SK-N-MC (cell line): ENCODE data around the gene SCPEP1.

Experiments
- DNase-seq: peaks from one replicate; pipeline ENCODE4 v3.0.0-alpha.2; 2011; ENCODE audit warnings: low read depth, low spot score
- H3K27ac ChIP-seq: fragments of 200-600 bp; sonication (generic); 2 replicates; pipeline ENCODE4 v1.5.1; 2016; ENCODE audit warnings: mixed run types
- H3K36me3 ChIP-seq: fragments of 200-600 bp; sonication (generic); 2 replicates; pipeline ENCODE4 v1.6.1; 2017; ENCODE audit warnings: antibody characterized with exemption, low read length, mixed read lengths; ENCODE audit not compliant: insufficient read depth
- H3K4me3 ChIP-seq: fragments of 200-600 bp; sonication (generic); 2 replicates; pipeline ENCODE4 v1.5.1; 2016
- H3K9ac ChIP-seq: fragments of 200-600 bp; sonication (generic); 2 replicates; pipeline ENCODE4 v1.8.0; 2017; ENCODE audit warnings: mixed run types, mixed read lengths; ENCODE audit not compliant: insufficient read length
- H3K9me3 ChIP-seq: fragments of 200-600 bp; sonication (generic); 2 replicates; pipeline ENCODE4 v1.6.1; 2017; ENCODE audit warnings: low read depth, mild to moderate bottlenecking, antibody characterized with exemption, low read length, moderate library complexity, mixed read lengths
- EZH2 ChIP-seq: fragments of 200-600 bp; sonication (generic); IDR thresholded peaks from one replicate; pipeline ENCODE4 v1.6.1; 2017; ENCODE audit warnings: antibody characterized with exemption
- FOXP2 ChIP-seq: optimal IDR thresholded peaks from 2 replicates; pipeline ENCODE3; 2011; ENCODE audit warnings: mild to moderate bottlenecking, moderate library complexity; ENCODE audit not compliant: insufficient read depth; ENCODE audit errors: extremely low read length, control extremely low read depth
- POLR2AphosphoS5 ChIP-seq: IDR thresholded peaks from 2 replicates; pipeline ENCODE4 v1.6.1; 2012; ENCODE audit warnings: mild to moderate bottlenecking, low read depth, low read length, borderline replicate concordance

Gene SCPEP1

DNA sequence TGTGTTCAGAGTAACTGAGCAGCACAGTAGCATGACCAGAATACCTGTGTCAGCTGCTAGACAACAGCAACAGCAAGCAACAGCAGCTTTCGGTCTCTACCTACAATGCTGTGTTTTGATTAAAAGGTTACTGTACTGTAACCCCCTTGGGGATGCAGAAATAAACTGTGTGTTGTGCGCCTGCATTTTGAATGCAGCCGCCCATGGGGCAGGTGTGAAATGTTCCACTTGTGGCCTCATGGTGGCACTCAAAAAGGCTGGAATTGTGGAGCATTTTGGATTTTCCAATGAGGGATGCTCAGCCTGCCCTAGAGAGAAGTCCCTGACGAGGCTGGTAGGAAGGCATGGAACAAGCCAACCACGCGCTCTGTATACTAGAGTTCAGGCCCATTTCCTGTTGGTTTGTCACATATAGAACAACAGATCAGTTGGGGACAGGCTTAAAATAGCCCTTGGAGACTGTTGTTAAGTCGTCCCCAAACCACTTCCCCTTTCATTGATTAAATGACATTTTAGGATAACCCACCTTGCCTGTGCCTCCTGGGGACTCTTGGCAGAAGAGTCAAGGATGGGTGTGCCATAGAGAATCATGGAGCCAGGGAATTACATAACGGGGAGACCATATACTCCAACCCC lies 27.1 kb downstream of the SCPEP1 start:
- Histone ChIP-seq H3K36me3 (no peaks in the 10 kb centered on the region), H3K9ac (no peak overlapping the region), H3K4me3 (no peak overlapping the region), H3K9me3 (no peaks in the 10 kb centered on the region), H3K27ac (no peak overlapping the region)
- TF ChIP-seq EZH2 (no peak), FOXP2 (no peak), POLR2AphosphoS5 (no peak)
- no peak for DNase-seq

DNA sequence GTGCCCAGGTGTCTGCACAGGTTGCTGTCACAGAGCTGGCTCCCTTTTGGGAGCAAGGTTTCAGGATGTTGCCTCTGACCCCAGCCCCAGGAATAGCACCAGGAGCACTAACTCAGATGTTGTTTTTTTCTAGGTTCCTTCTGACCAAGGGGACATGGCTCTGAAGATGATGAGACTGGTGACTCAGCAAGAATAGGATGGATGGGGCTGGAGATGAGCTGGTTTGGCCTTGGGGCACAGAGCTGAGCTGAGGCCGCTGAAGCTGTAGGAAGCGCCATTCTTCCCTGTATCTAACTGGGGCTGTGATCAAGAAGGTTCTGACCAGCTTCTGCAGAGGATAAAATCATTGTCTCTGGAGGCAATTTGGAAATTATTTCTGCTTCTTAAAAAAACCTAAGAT lies 28.1 kb downstream of the SCPEP1 start:
- H3K4me3 ChIP-seq, result no peak overlapping the region
- H3K9me3 ChIP-seq, result no peaks in the 10 kb centered on the region
- no peak overlapping the region for H3K27ac ChIP-seq
- no peak for DNase-seq
- H3K9ac ChIP-seq, result no peak overlapping the region
- no peaks in the 10 kb centered on the region for H3K36me3 ChIP-seq
- no peak for TF ChIP-seq EZH2
- no peak for TF ChIP-seq POLR2AphosphoS5
- TF ChIP-seq FOXP2, result no peak

DNA sequence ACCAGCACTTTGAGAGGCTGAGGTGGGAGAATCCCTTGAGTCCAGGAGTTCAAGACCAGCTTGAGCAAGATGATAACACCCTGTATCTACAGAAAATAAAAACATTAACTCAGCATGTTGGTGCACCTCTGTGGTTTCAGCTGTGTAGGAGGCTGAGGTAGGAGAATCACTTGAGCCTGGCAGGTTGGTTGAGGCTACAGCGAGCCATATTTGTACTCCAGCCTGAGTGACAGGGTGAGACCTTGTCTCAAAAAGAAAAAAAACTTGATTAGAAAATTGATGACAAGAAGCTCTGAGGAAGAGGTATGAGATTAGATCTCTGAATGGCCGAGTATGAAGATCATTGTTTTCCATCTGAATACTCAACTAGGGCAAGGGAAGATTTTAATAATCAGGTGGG lies 31.0 kb downstream of the SCPEP1 start:
- H3K9me3 ChIP-seq, result no peaks in the 10 kb centered on the region
- no peak overlapping the region for H3K4me3 ChIP-seq
- H3K36me3 ChIP-seq, result no peaks in the 10 kb centered on the region
- no peak for DNase-seq
- H3K27ac ChIP-seq, result no peak overlapping the region
- TF ChIP-seq EZH2 (no peak), POLR2AphosphoS5 (no peak), FOXP2 (no peak)
- no peak overlapping the region for H3K9ac ChIP-seq

DNA sequence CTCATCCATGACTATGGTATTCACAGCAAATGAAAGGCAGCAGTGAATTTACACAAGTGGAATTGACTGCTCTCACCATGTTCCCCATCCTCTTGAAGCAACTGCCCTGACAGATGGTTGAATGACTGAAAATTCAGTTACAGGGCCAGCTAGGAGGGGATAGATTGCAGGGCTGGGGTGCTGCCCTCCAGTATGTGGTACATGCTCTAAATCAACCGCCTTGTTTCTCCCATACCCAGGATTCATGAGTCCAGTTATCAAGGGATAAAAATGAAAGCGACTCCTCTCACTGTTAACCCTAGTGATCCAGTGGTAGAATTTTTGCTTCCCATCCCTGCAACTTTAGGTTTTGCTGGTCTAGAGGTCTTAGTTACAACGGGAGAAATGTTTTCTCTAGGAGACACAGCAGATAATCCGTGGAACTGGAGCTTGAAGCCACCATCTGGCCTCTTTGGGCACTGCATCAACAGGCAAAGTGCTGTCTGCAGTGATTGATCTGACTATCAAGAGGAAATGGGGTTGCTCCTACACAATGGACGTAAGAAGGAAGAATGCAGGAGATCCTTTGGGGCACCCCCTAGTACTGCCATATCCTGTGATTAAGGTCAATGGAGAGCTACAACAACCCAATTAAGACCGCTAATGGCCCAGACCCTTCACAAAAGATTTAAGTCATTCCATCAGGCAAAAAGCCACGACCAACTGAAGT lies 32.0 kb downstream of the SCPEP1 start:
- H3K4me3 ChIP-seq, result peak overlapping the region; percentile 41; the same call in 1 of the 2 replicates
- no peaks in the 10 kb centered on the region for H3K9me3 ChIP-seq
- no peak for TF ChIP-seq FOXP2
- no peak for TF ChIP-seq POLR2AphosphoS5
- peak; percentile 8 for DNase-seq
- H3K36me3 ChIP-seq, result no peaks in the 10 kb centered on the region
- no peak overlapping the region for H3K27ac ChIP-seq
- no peak overlapping the region for H3K9ac ChIP-seq

DNA sequence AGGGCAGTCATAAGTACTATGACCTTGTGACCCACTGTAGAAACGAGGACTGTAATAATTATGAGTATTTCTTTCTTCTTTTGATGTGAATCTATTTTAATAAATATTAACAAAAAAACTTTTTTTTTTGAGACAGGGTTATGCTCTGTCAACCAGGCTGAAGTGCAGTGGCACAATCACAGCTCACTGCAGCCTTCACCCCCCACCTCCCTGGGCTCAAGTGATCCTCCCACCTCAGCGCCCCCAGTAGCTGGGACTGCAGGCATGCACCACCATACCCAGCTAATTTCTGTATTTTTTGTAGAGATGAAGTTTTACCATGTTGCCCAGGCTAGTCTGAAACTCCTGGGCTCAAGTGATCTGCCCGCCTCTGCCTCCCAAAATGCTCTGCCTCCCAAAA lies 32.6 kb downstream of the SCPEP1 start:
- Histone ChIP-seq H3K36me3 (no peaks in the 10 kb centered on the region), H3K4me3 (no peak overlapping the region; the same call in 1 of the 2 replicates), H3K27ac (no peak overlapping the region), H3K9me3 (no peaks in the 10 kb centered on the region), H3K9ac (no peak overlapping the region)
- TF ChIP-seq EZH2, result no peak
- DNase-seq, result no peak

DNA sequence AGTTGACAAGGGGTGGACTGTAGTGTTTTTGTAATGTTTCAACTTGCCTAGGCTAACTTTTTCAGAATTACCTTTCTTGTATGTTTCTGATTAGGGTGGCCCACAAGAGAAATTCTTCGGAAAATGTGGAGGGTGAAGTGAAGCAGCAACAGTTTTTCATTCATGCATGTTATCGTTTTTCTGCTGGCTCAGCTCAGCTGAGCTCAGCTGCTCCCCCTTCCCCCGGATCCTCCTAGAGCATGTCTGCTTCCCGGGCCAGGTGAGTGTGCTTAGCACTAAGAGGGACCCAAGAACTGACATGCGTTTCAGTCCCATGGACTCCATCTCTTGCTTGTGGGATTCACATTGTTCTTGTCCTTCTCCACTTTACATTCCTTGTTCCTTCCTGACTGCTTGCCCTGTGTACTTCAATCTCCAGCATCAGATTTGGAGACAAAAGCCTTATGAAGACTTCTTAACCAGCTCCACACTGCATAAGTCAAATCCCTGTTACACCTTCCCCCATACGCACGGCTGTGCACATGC lies 33.6 kb downstream of the SCPEP1 start:
- no peaks in the 10 kb centered on the region for H3K36me3 ChIP-seq
- no peak for TF ChIP-seq EZH2
- no peak for TF ChIP-seq FOXP2
- no peak for TF ChIP-seq POLR2AphosphoS5
- no peaks in the 10 kb centered on the region for H3K9me3 ChIP-seq
- H3K9ac ChIP-seq, result no peak overlapping the region
- H3K4me3 ChIP-seq, result no peak overlapping the region
- no peak overlapping the region for H3K27ac ChIP-seq
- DNase-seq, result no peak

DNA sequence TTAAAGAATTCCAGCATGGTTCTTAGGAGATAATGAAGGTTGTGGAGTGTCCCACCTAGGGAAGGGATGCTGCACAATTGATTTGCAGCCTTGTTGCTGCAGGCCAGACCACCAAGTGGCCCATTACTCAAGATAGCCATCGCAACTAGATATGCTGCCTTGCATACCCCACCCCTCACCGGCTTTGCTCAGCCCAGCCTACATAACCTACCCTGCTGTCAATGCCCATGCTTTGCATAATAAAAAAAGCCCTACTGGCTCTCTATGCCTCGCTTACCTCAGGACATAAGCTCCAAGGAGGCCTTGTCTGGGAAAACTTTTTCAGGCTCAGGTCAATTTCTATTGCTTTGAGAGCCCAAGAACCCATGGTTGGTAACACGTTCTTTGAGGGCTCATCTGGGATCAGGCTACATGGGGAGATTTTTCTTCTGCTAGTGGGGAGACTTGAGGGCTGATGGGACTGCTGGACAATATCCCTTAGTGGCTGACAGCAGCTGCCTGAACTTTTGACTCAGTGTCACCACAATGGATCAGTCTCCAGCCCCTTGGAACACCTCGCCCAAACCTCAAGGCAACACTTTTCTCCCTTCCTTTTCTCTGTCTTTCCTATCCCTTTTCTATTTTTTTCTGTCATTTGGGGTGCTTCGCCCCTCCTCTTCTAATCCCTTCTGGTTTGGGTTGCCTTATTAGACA lies 38.3 kb downstream of the SCPEP1 start:
- TF ChIP-seq EZH2 (no peak), FOXP2 (no peak), POLR2AphosphoS5 (no peak)
- no peak for DNase-seq
- H3K9me3 ChIP-seq, result no peaks in the 10 kb centered on the region
- H3K27ac ChIP-seq, result no peak overlapping the region
- no peak overlapping the region for H3K4me3 ChIP-seq
- H3K36me3 ChIP-seq, result no peaks in the 10 kb centered on the region
- no peak overlapping the region for H3K9ac ChIP-seq

DNA sequence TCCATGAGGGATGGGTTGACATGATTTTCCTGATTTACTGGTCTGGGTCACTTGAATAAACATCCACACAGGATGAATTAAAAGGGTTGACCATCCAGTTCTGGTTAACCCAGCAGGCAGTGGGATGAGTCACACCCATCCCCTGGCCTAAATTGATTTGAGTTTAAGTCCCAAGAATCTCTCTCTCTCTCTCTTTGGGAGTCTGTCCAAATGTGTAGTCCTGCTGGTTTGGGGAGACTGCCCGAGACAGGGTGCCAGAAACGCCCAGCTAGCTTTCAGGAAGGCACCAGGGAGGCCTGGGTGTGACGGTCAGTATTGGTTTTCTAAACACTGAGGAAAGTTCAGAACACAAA lies 38.8 kb downstream of the SCPEP1 start:
- TF ChIP-seq POLR2AphosphoS5, result no peak
- no peak for TF ChIP-seq FOXP2
- TF ChIP-seq EZH2, result no peak
- DNase-seq, result no peak
- no peaks in the 10 kb centered on the region for H3K9me3 ChIP-seq
- H3K4me3 ChIP-seq, result no peak overlapping the region
- H3K36me3 ChIP-seq, result no peaks in the 10 kb centered on the region
- no peak overlapping the region for H3K9ac ChIP-seq
- no peak overlapping the region for H3K27ac ChIP-seq
